ENCODE measurements around the gene PCNX1.
A peak's percentile ranks its signal among the peaks of the same experiment; 100 is the strongest.
"Not testable (repeated sequence)": the region's sequence is repeated elsewhere in the genome, so short reads cannot be mapped to it uniquely, and the experiment has no call there.

Gene PCNX1

DNA sequence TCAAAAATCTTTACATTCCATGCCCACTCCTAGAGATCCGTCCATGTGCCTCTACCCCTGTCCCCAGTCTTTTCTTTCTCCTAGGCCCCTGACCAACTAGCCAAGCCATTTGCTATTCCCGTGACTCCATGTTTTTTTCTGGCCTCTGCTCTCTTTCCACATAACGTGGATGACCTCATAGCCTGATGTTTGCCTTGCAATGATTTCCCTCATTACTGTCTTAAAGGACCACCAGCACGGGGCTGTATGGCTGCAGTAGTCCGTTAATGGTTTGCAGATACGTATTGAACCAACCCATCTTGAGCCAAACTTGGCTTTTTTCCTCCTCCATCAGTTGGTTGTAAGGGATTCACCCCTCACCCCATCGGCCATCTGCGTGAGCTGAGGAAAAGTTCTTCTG is 226.0 kb downstream of the PCNX1 start:
- no peak for DNase-seq

DNA sequence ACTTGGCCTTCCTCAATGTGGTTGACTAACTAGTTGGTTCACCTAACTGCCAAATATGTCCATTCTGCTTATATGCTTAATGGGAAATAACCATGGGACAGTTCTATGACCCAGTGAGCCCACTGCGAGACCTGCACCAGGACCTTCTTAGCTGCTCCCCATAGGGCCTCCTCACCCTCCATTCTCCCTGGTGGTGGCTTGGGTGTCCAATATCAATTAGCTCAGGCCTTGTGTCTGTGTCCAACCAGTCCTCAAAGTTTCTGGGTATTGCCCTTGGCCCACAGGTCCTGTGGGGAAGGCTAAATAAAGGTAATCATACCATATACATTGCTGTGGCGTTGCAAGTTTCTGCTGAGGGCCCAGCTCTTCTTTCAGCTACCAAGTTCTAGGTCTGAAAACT is 228.2 kb downstream of the PCNX1 start:
- no peak for DNase-seq

DNA sequence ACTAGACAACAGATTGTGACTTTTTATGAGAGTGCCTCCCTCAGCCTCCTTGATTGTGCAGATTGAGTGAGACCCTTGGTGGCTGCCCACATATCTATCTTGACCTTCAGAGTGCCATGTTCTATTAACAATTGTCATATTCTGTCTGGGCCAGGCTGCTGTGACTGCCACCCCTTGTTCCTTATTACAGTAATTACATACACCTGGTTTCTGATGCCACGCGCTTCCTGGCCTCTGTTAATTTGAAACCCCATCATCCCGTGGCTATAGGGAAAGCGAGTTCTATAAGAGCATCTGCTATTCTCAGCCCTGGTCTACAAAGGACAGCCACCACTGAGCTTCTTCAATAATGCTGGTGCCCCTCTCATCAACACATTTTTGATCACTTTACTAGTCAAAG is 228.7 kb downstream of the PCNX1 start:
- no peak for DNase-seq

DNA sequence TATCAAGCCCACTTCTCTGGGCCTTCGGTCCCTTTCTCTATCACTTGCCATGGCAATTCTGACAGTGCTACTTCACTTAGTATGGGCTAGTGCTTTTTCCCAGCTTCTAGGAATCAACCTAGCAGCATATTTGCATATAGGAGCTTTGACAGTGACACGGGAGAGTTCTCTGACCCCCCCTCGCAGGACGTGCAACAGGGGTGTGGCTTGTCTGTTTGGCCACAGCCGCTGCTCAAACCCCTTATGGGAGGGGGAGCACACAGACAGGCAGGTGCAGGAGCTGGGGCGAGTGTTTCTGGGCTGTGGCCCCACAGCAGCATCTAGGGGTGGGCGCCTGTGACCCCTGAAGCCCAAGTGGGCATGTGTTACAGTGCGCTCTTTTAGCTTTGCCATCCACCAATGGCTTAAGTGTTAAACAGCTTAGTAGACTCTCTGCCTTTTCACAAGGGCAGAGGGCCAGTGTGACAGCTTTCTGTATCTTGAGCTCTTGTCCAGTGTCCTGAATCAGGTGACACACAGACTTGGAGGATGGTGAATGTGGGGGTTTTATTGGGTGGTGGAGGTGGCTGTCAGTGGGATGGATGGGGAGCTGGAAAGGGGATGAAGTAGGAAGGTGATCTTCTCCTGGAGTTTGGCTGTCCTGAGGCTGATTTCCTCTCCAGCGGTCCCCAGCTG is 229.3 kb downstream of the PCNX1 start:
- no peak for DNase-seq

DNA sequence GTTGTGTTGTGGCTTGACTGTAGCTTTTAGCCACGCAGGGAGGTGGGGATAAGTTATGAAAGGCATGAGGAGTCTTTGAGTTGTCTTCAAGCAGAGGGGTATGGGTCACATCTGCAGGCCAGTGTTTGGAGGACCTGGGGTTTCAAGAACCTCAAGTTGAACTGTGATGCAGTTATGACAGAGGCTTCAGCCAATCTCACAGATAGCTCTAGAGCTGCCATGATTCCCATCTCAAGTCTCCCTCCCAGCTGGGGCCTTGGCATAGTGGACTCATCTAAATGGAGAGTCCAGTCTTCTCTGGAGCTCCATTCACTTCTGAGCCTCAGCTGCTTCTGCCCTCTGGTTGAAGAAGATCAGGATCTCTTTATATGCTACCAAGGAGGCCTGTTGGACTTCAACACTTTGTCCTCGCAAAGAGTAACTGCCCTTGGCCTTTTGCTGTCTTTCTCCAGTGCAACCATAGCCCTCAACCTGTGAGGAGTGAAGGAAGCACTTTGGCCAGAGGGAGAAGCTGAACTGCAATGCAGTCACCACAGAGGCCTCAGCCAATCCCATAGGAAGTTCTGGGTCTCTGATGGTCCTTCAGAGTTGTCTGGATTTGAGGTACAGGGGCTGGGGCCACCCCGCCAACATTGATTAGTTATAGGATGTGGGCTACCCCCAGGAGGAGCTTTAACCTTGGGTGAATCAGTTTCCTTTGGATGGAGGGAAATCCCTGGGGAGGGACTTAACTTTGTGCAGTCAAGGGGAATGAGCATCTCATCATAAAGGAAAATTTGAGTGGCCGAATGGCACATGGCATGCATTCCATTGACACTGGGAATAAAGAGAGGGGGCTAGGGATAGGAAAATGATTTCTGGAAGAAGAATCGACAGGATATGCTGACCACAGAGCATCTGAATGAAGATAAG is 230.5 kb downstream of the PCNX1 start:
- no peak for DNase-seq

DNA sequence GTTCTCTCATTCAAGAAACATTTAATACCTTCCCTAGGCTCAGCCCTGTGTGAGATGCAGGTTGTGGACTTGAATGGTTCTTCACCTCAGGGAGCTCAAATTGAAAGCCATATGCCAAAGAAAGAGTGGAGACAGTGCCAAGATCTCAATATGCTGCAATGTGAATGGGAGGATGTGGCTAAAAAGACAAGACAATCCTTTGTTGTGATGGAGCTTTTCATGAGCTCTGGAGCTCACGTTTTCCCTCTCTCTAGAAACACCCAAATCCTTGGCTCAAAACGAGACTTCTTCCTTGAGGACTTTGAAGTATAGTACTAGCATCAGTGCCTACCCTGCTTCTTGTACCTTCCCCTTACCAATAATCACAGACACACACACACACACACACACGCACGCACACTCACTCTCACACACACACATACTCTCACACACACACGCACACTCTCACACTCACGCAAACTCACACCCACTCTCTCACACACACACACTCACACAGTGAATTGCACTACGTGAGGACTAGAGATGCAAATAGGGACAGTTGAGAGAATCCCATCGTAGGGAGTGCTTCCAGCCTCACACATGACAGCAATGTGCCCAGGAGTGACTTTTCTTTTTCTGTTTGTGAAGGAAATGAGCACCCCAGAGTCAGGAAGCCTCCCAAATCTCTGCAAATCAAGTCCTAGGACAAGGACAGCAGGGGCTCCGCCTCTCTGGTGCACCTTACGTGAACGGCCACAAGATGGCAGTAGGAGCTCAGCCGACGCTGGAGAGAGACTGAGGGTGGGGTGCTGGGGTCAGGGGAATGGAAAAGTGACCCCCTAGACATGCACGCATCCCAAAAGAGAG is 231.4 kb downstream of the PCNX1 start:
- peak; percentile 24 for DNase-seq

DNA sequence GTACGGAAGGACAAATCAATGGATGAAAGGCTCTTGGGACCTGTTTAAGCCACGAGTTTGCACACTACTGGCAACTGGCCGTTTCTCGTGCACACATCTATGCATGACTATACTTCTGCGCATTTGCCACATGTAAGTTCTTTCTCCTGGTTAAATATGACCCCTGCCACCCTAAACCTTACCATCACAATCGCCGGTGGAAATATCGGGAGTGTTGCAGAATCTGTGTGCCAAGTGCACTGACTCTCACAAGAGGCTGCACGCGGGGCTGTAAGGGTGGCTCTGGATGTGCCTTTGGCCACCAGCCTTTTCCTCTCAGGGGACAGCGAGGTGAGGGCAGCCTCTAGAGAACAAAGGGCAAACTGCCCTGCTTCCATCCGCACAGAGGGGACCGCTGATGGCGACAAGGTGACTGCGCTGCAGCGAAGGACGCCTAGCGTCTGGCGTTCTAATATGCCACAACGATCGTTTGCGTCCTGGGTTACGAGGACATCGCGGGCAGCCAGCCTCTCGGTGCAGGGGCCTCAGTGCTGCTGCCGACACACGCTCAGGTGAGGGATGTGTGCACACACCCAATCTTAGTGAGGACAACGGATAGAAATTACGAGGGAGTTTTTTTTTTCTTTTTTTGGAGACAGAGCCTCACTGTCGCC is 232.2 kb downstream of the PCNX1 start:
- DNase-seq, result no peak

DNA sequence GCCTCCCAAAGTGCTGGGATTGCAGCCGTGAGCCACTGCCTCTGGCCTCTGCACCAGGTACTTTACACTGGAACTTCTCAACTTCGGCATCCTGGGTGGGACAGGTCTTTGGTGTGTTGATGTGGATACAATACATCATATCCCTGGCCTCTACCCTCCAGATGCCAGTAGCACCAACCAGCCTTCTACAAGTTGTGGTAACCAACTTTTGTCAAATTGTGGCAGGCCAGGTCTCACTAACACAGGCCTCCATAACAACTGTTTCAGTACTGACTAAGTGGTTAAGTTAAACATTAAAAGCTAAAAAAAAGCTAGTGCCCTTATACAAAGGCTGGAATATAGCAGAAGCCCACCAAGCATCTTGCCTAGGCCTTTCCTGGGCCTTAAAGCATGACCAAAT is 232.9 kb downstream of the PCNX1 start:
- no peak for DNase-seq

DNA sequence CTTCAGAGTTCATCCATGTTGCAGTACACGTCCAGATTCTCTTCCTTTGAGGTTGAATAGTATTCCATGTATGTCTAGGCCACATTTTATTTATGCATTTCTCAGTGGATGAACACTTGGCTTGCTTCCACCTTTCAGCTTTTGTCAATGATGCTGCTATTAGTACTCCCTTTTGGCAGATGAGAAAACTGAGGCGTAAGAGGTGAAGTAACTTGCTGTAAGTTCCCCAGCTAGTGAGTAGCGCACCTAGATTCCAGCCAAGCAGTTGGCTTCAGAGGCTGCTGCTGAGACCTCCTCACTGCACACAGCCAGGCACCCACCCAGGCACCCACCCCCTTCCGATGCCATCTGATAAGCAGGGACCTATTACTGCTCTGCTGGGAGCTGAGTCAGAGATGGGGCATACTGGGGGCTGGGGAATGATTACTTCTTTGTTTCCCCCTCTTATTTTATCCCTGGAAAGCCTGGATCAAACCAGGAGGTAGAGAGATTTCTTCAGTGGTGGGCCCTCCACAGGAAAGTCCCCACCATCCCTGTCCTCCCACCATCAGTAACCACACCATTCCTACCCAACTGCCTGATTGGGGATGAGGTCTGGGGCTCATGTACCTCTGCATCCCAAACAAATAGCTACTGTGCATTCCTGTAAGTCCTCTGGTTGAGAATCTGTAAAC is 234.6 kb downstream of the PCNX1 start:
- DNase-seq, result no peak

DNA sequence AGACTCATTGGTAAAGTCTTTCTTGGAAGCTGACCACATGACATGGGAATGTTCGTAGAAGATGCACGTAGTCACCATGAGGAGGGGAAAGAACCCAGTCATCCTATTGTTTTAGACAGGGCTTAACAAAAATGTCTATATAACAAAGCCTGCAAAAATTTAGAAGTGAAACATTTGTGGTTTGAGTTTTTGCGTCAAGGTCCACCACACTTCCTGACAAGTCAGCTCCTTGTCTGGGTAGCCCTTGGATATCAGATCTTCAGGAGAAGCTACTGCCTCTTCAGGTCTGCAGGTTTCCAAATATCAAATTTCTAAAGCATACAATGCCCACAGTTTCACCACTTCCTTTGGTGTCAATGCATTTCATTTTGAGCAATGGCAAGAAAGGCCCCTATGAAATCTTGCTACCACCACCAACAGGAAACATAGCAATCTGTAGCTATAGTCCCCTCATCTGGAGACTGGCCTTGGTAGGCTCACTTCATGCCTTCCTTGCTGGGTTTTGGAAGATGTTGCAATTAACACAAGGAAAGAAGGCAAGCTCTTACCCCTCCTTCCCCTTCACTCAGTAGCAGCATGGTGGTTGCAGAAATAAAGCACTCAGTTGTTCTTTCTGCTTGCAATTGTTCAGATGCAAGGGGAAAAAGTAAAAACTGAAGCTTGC is 235.2 kb downstream of the PCNX1 start:
- peak; percentile 97 for DNase-seq

DNA sequence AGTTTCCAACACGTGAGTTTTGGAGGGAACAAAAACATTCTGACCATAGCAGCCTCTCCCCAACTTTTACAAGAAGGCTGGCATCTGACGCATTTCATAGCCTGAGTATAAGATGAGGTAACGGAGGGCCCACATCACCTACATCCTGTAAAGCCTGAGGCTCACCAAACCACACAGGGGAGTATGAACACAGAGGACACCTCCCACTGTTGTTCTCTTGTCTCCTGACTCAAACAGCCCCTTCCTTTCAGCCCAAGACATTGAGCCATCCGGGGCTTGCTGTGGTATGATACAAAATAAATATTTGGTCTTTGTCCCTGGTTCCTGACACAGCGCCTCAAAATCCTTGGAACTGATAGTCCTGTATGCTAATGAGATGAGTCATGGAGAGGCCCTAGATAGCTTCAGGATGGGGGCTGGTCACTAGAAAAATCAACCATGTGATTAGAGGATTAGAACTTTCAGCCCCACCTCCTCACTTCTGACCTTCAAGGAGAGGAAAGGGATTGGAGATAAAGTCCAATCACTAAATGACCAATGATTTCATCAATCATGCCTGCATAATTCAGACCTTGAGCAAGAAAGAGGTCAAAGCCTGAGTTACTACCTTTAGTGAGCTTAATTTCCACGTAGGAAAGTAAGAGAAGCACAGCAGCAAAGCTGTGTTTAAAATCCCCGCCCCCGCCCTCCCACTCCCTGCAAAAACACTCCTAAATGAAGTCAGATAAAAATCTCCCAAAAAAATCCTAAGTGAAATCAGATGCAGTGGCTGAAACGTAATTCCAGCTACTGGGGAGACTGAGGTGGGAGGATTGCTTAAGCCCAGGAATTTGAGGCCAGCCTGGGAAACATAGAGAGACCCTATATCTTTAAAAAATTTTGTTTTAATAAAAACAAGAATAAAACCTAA is 236.4 kb downstream of the PCNX1 start:
- DNase-seq, result peak; percentile 17

DNA sequence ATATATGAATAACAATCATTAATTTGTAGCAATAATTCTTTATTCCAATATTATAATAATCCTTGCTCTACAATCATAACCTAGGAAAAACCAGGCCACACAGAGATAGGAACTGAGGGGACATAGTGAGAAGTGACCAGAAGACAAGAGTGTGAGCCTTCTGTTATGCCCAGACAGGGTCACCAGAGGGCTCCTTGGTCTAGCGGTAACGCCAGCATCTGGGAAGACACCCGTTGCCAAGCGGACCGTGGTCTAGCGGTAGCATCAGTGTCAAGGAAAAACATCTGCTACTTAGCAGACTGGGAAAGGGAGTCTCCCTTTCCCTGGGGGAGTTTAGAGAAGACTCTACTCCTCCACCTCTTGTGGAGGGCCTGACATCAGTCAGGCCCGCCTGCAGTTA is 240.1 kb downstream of the PCNX1 start:
- DNase-seq, result not testable (repeated sequence)

DNA sequence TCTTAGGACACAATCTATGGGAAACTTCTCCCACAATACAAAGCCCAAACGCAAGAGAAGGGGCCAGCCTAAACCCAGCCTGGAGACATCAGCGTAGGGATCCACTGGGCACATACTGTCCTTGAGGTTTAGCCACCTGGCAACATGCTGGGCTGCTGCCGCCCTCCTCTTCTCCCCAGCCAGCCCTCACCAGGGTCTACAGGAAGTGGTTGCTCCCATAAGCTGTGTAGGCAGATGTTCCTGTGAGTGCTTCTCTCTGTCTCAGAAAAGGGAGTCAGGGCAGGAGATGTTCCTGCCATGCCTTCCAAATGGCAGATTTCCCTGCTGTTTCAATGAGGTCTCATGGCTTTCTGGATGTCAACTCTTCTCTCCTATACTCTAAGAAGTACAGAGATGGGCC is 241.4 kb downstream of the PCNX1 start:
- DNase-seq, result peak; percentile 10

DNA sequence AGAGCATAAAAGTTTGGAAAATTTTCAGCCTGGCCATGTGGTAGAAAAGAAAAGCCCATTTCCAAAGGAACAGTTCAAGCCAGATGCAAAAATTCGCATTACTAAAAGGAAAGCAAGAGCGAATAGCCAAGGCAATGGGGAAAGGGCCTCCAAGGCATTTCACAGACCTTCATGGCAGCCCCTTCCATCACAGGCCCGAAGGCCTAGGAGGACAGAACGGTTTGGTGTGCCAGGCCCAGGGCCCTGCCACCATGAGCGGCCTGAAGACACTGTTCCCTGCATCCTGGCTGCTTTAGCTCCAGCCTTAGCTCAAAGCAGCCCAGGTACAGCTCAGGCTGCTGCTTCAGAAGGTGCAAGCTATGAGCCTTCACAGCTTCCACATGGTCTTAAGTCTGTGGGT is 243.5 kb downstream of the PCNX1 start:
- DNase-seq, result no peak

DNA sequence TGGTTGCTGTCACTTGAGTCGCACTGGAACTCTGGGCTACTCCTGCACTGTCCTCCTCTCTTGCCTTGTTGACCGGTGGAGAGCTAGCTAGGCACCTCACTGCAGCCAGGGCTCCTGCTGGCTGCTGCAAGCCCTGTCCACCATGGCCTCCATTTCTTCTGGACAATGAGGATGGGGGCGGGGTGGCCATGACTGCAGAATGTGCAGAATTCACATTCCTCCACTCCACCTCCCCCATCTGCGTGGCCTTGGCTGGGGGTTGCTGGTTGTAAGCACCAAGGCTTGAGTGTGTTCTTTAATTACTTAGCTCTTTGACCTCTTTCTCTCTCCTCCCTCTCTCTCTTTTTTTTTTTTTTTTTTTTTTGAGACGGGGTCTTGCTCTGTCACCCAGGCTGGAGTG is 248.5 kb downstream of the PCNX1 start:
- no peak for DNase-seq

DNA sequence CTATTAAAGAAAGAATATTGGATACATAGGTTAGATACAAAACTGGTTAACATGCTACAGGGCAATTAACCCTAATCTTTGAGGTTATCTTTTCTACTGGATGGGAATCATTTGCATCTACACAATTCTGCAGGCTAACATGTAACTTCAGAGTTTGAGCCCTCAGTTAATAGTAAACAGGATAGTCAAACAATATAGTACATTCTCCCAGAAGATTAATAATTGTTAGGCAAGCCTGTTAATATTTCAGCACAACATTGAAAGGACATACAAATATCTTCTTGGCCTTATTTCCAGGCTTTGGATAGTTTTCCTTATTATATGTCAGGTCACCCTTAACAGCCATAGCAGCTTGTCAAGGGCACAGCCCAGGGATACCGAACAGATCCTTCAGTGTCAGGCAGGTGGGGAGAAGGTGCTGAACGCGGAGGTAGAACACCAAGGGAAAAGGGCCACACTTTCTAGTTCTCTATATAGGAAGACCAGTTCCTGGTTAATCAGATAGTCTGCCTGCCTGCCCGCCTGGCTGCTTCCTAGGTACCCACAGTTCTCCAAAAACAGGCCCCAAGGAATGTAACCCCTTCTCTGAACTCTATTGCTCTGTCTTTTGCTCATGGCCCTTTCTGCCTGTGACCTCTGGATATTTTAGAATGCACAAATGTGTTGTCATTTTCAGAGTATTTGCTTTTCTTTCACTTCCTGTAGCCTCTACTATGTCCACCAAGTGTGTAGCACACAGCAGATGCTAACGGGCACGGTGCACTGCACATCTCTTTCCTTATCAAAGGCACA is 256.0 kb downstream of the PCNX1 start:
- peak; percentile 32 for DNase-seq

DNA sequence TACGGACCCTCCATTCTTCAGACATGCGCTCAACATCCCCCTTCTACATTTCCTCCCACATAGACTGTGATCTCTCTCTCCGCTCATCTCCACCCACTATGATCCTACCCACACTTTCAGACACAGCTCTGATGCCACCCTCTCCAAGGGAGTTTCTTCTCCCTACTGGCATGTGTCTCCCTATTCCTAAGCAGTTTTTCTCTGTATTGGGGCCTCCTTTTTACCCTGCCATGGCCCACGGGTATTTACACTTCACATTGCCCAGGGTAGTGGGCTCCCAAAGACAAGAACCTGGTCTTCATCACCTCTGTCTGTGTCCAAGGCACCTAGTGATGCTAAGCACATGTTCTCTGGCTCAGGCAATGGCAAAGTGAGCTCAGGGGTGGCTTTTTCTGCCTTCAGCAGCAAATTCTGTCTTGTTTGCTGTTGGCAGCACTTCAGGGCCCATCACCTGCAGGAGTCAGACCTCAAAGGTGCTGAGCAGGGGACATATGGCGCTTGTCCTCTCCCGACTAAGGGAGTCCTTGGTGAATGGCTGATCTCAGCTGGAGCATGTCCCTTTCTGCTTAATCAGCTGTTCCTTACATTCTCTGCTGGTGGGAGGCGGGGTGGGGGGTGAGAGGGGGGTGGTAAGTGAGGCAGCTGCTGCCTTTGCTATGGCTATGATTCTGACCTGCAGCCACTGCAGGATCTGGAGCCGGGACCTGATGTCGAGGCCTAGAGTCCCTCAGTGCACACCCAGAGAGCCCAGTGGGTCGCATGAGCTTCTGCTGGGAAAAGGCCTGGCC is 256.8 kb downstream of the PCNX1 start:
- DNase-seq, result no peak
